Stimulated activated naive B cell treated with anti-CD40 and anti-IgM and Interleukin-4, amounts not matched to agents 10 μg/mL and 1 μg/mL and 100 μg/mL, for 72 hours (primary cell): ENCODE measurements around the gene CLEC16A.

Source experiments
- ATAC-seq, 2 donors: fragments of 150-1000 bp; cut with Tn5 transposase; replicated peaks; 2 replicates each; pipeline ENCODE4 v1.10.0; 2021; ENCODE audit warnings: moderate library complexity in 1 of 2
- DNase-seq: peaks from one replicate; pipeline ENCODE4 v3.0.0; 2021
- H3K27ac Mint-ChIP-seq: one replicate; pipeline ENCODE4 v1.8.0; 2022; ENCODE audit warnings: mild to moderate bottlenecking, mixed read lengths
- H3K27me3 Mint-ChIP-seq, 2 donors: one replicate each; pipeline ENCODE4 v1.8.0; 2022; ENCODE audit warnings: mixed read lengths in 2 of 2
- H3K36me3 Mint-ChIP-seq, 2 donors: one replicate each; pipeline ENCODE4 v1.8.0; 2022; ENCODE audit warnings: mixed read lengths in 2 of 2, mild to moderate bottlenecking in 1 of 2
- H3K4me1 Mint-ChIP-seq, 2 donors: one replicate each; pipeline ENCODE4 v1.8.0; 2022; ENCODE audit warnings: mixed read lengths in 2 of 2, mild to moderate bottlenecking in 1 of 2
- H3K4me3 Mint-ChIP-seq, 2 donors: one replicate each; pipeline ENCODE4 v1.8.0; 2022; ENCODE audit warnings: mild to moderate bottlenecking in 2 of 2, mixed read lengths in 2 of 2, moderate library complexity in 1 of 2
- H3K9me3 Mint-ChIP-seq, 2 donors: one replicate each; pipeline ENCODE4 v1.8.0; 2022; ENCODE audit warnings: mixed read lengths in 2 of 2, mild to moderate bottlenecking in 1 of 2

The CLEC16A gene

DNA sequence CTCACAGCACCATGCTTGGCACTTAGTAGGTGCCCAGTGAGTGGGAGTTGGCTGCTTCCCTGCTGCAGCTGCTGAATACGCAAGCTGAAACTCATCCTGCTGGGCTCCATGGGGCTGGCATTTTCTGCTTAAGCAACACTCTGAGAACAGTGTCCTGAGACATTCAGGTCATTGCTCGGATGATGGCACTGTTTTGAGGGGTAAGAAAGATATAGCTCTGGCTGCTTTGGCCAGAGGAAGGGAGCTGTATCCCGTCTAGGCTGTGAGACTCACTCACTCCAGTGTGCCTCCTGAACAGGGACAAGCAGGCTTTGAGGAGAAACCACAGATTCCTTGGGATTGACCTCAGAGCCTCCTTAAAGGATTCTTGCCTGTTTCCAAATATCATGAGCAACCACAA, 120.5 kb downstream of the CLEC16A start:
- ATAC-seq (no peak), DNase-seq (no peak)
- Mint-ChIP-seq H3K27ac (no peak overlapping the region), H3K4me3 (no peak overlapping the region), H3K27me3 (no peaks in the 10 kb centered on the region), H3K4me1 (peaks cover 5 to 26% of the 10 kb centered on the region in 2 donors), H3K9me3 (no peaks in the 10 kb centered on the region), H3K36me3 (peaks cover 55 to 70% of the 10 kb centered on the region in 2 donors)

DNA sequence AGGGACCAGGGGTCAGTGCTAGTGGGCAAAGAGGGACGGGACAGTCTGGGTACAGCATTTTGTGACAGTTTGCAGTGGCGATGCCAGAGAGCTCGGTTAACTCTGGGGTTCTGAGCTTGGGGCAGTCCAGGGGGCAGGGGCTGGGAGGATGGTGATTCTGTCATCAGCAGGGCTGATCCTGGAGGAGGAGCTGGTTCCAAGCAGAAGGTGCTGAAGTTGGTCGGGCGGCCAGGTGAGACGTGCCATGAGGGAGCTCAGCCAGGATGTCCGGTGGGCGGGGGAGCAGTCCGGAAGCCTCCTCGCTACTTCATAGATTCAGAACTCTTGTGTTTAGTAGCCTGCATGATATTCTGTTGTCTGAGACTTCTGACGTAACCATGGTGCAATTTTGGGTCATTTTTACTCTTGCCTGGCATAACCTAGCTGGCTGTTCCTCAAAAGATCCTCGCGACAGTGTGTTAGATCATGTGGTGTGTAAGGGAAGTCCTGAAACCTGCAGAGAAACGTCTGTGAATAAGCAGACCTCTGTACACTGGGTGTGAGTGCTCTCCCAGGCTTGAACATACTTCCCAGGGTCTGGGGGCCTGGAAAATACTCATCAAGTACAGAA, 122.0 kb downstream of the CLEC16A start:
- Mint-ChIP-seq H3K4me1 (peaks cover 13 to 31% of the 10 kb centered on the region in 2 donors), H3K36me3 (peaks cover 54 to 68% of the 10 kb centered on the region in 2 donors), H3K27me3 (no peaks in the 10 kb centered on the region), H3K4me3 (no peak overlapping the region), H3K27ac (no peak overlapping the region), H3K9me3 (no peaks in the 10 kb centered on the region)
- ATAC-seq: no peak
- no peak for DNase-seq

DNA sequence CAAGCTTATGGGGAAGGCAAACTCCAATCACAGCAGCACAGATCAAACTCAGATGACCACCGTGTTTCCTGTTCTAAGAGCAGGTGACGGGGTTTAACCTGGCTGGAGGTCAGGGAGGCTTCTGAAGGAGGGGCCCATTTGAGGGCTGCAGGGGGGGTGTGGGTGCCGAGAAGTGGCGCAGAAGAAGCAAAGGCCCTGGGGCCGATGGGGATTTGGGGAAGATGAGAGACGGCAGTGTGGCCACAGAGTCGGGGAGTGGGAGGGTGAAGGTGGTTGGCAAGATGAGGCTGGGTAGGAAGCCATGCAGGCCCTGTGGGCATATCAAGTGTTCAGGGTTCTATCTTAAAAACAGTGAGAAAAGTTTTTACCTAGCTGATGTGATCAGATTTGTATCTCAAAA, 122.9 kb downstream of the CLEC16A start:
- no peaks in the 10 kb centered on the region for H3K9me3 Mint-ChIP-seq
- H3K36me3 Mint-ChIP-seq: peaks cover 52 to 69% of the 10 kb centered on the region in 2 donors
- H3K27ac Mint-ChIP-seq: peak overlapping the region; percentile 51
- DNase-seq (no peak), ATAC-seq (no peak)
- no peak overlapping the region for H3K4me3 Mint-ChIP-seq
- H3K4me1 Mint-ChIP-seq: peaks cover 18 to 34% of the 10 kb centered on the region in 2 donors
- H3K27me3 Mint-ChIP-seq: no peaks in the 10 kb centered on the region

DNA sequence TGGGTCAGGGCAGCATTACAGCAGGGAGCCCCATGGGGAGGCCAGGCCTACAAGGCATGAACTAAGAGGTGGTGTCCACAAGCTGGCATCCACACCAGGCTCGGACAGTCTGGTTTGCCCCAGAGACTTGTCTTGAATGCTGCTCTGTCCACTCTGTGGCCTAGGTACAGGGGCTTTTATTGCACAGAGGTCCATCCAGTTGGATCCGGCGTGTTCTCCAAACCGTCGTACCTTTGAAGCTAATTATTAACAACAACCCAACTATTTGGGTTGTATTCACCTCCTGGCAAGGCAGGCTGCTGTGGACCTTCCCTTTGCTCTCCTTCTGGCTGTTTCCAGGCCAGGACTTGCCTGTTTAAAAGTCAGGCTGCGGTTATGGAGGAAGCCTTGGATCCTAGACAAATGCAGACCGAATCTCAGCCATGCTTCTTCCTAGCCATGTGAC, 123.4 kb downstream of the CLEC16A start:
- Mint-ChIP-seq H3K36me3 (peaks cover 52 to 74% of the 10 kb centered on the region in 2 donors), H3K9me3 (no peaks in the 10 kb centered on the region), H3K27me3 (no peaks in the 10 kb centered on the region), H3K4me1 (peaks cover 21 to 39% of the 10 kb centered on the region in 2 donors), H3K4me3 (no peak overlapping the region), H3K27ac (peak overlapping the region; percentile 51)
- ATAC-seq (no peak), DNase-seq (no peak)

DNA sequence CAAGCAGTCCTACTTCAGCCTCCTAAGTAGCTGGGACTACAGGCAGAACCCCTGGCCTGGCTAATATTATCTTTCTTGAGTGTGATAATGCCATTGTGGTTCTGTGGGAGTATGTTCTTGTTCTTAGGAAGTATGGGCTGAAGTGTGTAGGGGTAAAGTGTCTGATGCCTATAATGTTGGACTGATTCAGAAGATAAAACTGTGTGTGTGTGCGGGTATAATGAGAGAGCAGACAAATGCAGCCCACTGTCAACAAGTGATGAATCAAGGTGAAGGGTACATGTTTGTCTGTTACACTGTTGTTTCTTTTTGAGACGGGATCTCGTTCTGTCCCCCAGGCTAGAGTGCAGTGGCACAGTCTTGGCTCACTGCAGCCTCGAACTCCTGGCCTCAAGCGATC, 127.5 kb downstream of the CLEC16A start:
- peak overlapping the region; percentile 1 for H3K27ac Mint-ChIP-seq
- H3K4me1 Mint-ChIP-seq: peaks cover 48 to 66% of the 10 kb centered on the region in 2 donors
- peaks cover 62 to 73% of the 10 kb centered on the region in 2 donors for H3K36me3 Mint-ChIP-seq
- ATAC-seq (peak; percentile 8 to 31), DNase-seq (no peak)
- H3K9me3 Mint-ChIP-seq: no peaks in the 10 kb centered on the region
- H3K27me3 Mint-ChIP-seq: no peaks in the 10 kb centered on the region
- peak overlapping the region in 1 of 2 donors; percentile 8 for H3K4me3 Mint-ChIP-seq

DNA sequence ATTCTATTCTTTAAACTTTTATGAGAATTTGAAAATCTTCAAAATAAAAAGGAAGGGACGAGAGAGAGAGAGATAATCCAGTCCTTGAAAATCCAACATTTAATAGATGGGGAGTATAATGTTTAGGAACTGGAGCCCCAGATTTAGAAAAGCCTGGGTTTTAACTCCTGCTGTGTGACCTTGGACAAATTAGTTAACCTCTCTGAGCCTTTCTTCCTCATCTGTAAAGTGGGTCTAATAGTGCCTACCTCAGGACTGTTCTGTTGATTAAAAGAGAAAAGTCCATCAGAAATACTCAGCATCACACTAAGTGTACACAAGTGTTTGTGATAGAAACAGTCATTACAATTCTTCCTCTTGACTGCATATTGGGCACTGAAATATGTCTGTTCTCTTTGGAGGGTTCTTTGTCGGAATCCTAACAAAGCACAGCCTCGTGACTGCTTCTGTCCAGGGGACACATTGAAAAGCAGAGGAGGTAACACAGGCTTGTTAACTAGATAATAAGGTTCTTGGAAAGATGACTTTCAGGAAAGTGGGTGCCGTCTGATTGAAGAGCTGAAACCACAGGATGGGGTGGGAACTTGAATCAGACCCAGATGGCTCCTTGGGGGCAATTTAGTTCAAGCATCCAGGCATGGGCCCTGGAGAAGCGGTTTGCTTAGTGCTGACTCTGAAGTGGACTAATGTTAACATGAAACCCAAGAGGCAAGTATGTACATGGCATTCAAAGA, 128.2 kb downstream of the CLEC16A start:
- peaks cover 60 to 70% of the 10 kb centered on the region in 2 donors for H3K36me3 Mint-ChIP-seq
- H3K9me3 Mint-ChIP-seq: no peaks in the 10 kb centered on the region
- DNase-seq (no peak), ATAC-seq (no peak)
- no peaks in the 10 kb centered on the region for H3K27me3 Mint-ChIP-seq
- peaks cover 52 to 73% of the 10 kb centered on the region in 2 donors for H3K4me1 Mint-ChIP-seq
- no peak overlapping the region for H3K4me3 Mint-ChIP-seq
- H3K27ac Mint-ChIP-seq: peak overlapping the region; percentile 76

DNA sequence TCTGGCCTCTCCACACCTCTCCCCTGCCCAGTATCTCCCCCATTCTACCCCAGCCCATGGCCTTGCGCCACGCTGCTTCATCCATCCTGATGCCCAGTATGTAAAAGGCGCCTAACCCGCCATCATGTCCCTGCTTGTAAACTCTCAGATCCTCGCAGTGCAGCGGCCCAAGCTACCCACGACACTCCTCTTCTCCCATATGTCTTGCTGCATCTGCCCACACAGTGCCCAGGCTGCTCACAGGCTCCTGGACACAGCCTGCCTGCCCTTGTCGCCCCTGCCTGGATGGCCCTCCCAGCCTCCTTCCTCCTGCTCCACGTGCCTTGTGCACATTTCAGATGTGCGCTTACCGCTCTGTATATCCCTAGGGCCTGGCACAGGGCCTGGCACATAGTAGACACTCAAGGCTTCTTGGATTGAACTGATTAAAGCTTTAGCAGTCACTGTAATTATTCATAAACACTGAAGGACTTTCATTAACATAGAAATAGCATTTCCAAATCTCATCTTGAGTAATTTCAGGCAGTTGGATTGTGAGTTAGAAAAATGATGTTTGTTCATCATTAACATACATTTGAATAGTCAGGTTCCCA, 129.1 kb downstream of the CLEC16A start:
- peaks cover 66 to 72% of the 10 kb centered on the region in 2 donors for H3K36me3 Mint-ChIP-seq
- H3K4me3 Mint-ChIP-seq: peak overlapping the region; percentile 3 to 12
- ATAC-seq (no peak), DNase-seq (no peak)
- H3K4me1 Mint-ChIP-seq: peaks cover 61 to 82% of the 10 kb centered on the region in 2 donors
- H3K27ac Mint-ChIP-seq: peak overlapping the region; percentile 76
- H3K27me3 Mint-ChIP-seq: no peaks in the 10 kb centered on the region
- H3K9me3 Mint-ChIP-seq: no peaks in the 10 kb centered on the region

DNA sequence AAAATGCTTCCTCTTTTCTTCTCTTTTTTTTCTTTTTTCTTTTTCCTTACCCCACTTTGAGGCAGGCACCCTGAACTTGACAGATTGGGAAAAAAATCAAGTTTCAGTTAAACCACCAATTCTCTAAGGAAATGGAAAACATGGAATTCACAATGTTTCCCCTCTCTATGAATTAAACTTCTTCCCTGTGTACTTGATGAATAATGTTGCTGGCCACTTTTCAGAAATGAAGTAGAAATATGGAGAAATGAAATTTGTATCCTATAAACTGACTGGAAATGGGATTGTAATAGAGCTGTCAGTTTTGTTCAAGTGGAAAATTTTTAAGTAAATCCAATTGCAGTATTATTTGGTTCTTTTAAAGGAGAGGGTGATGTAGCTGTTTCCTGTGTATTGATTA, 129.8 kb downstream of the CLEC16A start:
- H3K4me3 Mint-ChIP-seq: no peak overlapping the region
- peaks cover 67 to 89% of the 10 kb centered on the region in 2 donors for H3K4me1 Mint-ChIP-seq
- H3K27me3 Mint-ChIP-seq: no peaks in the 10 kb centered on the region
- H3K27ac Mint-ChIP-seq: peak overlapping the region; percentile 76
- H3K36me3 Mint-ChIP-seq: peaks cover 66 to 76% of the 10 kb centered on the region in 2 donors
- no peaks in the 10 kb centered on the region for H3K9me3 Mint-ChIP-seq
- no peak for DNase-seq
- no peak for ATAC-seq

DNA sequence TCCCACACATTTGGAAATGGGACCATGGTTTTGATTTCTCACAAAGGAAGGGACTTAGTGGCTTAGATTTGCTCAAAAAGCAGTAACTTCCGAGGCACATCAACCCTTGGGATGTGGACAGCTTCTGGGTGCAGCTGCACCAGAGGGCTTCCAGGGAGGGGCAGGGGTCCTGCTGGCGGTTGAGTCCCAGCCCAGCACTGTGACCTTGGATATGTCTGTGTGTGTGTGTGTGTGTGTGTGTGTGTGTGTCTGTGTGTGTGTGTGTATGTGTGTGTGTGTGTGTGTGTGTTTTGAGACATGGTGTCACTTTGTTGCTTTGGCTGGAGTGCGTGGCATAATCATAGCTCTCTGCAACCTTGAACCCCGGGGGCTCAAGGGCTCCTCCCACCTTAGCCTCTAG, 130.8 kb downstream of the CLEC16A start:
- Mint-ChIP-seq H3K36me3 (peaks cover 69 to 83% of the 10 kb centered on the region in 2 donors), H3K27me3 (no peaks in the 10 kb centered on the region), H3K27ac (peak overlapping the region; percentile 84), H3K4me3 (no peak overlapping the region), H3K9me3 (no peaks in the 10 kb centered on the region), H3K4me1 (peaks cover 77 to 99% of the 10 kb centered on the region in 2 donors)
- DNase-seq (no peak), ATAC-seq (no peak)

DNA sequence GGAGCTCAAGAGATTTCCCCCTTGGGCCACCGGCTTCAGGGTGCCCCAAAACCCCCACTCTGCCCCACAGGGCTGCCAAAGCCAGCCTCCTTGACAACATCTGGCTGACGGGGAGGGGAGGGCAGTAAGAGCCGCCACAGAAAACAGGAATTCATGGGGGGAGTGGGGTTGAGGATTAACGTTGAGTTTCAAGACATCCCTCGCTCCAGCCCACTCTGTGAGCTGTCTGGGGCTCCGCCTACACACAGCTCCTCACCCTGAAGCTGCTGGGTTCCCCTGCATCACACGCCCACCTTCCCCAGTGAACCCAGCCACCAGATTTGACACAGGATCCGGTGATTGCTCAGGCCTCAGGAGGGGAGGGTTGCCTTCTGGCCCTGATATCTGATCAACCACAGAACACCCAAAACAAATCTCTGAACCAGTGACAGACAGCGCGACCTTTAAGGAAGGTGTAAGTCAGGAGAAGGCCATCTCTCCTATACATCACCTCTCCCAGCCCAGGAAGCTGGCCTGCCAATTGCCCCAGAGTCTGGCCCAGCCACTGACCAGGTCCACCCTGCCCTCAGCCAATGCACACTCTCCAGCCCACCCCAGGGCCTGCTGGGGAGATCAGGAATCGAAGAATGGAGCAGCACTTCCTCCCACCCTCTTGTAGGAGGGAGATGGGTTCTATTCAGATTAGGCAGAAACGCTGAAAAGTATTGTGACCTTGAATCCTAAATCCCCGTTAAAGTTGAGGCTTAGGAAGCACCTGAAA, 132.1 kb downstream of the CLEC16A start:
- peak; percentile 76 to 79 for ATAC-seq
- Mint-ChIP-seq H3K9me3 (no peaks in the 10 kb centered on the region), H3K36me3 (peaks cover 69 to 84% of the 10 kb centered on the region in 2 donors), H3K27ac (peak overlapping the region; percentile 98), H3K4me3 (peak overlapping the region; percentile 64 to 68), H3K27me3 (no peaks in the 10 kb centered on the region), H3K4me1 (peaks cover 79 to 100% of the 10 kb centered on the region in 2 donors)
- DNase-seq: peak; percentile 89

DNA sequence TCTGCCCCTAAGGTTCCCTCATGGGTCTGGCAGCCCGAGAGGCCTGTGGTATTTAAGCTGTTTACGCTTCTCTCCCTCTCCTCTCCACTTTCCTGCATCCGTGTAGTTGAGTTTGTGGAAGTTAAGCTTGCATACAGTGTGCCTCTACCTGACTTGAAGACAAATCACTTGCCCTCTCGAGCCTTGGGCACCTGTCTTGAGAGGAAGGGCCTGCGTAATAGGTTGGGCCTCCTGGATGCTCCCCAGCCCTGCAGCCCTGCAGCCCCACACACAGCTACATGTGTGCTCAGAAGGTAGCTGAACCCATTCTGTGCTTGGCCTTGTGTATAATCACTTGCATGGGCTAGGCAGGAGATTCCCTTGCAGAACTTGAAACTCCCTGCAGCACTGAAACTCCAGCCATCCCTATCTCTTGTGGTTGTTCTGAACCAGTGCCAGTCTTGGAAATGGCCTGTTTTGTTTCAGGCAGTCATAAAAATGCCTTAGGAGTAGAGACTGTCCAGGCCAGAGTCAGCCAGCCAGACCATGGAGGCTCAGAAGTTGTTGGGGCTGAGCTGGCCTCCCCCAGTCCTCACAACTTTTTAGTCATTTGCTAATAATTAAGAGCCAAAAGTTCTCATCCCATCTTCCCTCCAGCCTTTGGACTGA, 134.6 kb downstream of the CLEC16A start:
- H3K4me3 Mint-ChIP-seq: peak overlapping the region; percentile 66 to 72
- H3K9me3 Mint-ChIP-seq: no peaks in the 10 kb centered on the region
- DNase-seq (no peak), ATAC-seq (no peak)
- H3K27me3 Mint-ChIP-seq: no peaks in the 10 kb centered on the region
- H3K36me3 Mint-ChIP-seq: peaks cover 70 to 83% of the 10 kb centered on the region in 2 donors
- H3K27ac Mint-ChIP-seq: peak overlapping the region; percentile 98
- H3K4me1 Mint-ChIP-seq: peaks cover 77 to 100% of the 10 kb centered on the region in 2 donors

DNA sequence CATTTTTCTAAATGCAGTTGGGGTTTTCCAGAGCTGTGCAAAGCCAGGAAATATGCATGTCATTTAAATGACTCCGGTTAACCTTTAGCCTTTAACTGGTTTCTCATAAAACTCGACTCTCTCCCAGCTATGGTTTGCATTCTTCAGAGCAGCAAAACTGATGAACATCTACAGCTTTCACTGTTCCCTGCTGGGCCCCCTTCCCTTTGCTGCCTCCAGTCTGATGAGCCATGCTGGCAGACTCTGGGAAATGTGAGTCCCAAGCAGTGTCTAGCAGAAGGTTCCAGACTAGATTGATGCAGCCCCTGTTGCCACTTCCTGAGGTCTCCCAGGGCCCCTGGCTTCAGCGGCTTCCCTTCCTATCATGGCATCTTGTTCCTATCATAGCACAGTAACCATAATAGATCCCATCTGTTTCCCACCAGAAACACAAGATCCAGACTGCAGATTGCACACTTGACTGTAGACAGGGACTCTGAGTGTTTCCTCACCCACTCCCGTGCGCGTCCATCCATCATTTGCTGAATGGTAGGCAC, 135.4 kb downstream of the CLEC16A start:
- ATAC-seq: peak; percentile 8 to 18
- peaks cover 77 to 100% of the 10 kb centered on the region in 2 donors for H3K4me1 Mint-ChIP-seq
- peak overlapping the region; percentile 66 to 72 for H3K4me3 Mint-ChIP-seq
- H3K27ac Mint-ChIP-seq: peak overlapping the region; percentile 98
- no peaks in the 10 kb centered on the region for H3K9me3 Mint-ChIP-seq
- H3K27me3 Mint-ChIP-seq: no peaks in the 10 kb centered on the region
- peaks cover 71 to 83% of the 10 kb centered on the region in 2 donors for H3K36me3 Mint-ChIP-seq
- no peak for DNase-seq

DNA sequence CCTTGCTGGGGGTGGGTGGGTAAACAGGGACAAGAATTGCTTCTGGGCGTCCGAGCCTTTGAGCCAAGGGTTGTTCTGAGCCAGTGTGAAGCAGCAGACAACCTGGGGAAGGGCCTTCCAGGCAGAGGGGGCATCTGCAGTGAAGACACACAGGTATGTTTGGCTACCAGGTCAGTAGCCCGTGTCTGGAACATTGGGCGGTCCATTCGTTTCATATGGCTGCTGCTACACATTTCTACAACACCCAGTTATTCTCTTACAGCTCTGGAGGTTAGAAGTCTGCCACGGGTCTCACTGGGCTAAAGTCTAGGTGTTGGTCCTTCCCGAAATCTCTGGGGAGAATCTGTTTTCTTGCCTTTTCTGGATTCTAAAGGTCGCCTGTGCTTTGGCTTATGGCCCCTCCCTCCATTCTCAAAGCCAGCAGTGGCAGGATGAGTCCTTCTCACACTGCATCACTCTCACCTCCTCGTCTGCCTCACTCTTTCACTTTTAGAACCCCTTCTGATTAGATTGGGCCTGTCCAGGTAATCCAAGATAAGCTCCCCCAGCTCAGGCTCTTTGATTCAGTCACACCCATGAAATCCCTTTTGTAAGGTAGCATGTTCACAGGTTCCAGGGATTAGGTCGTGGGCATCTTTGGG, 136.1 kb downstream of the CLEC16A start:
- Mint-ChIP-seq H3K4me3 (peak overlapping the region in 1 of 2 donors; percentile 66), H3K36me3 (peaks cover 76 to 87% of the 10 kb centered on the region in 2 donors), H3K27ac (peak overlapping the region; percentile 98), H3K4me1 (peaks cover 80 to 100% of the 10 kb centered on the region in 2 donors), H3K27me3 (no peaks in the 10 kb centered on the region), H3K9me3 (no peaks in the 10 kb centered on the region)
- ATAC-seq (peak in 1 of 2 donors; percentile 4), DNase-seq (no peak)
